Measurements from ENCODE around the gene DNAJB12. TPM values are rescaled to one million over a fixed set of nuclear protein-coding genes. Genes with fewer than 3 reads are reported as not detected.

The DNAJB12 gene
- total RNA-seq, 3 donors from 2014 or later (not counting 1 experiment from before 2014, with no cell fraction given), result 47.3 to 54.2 (median 48.7) TPM

DNA sequence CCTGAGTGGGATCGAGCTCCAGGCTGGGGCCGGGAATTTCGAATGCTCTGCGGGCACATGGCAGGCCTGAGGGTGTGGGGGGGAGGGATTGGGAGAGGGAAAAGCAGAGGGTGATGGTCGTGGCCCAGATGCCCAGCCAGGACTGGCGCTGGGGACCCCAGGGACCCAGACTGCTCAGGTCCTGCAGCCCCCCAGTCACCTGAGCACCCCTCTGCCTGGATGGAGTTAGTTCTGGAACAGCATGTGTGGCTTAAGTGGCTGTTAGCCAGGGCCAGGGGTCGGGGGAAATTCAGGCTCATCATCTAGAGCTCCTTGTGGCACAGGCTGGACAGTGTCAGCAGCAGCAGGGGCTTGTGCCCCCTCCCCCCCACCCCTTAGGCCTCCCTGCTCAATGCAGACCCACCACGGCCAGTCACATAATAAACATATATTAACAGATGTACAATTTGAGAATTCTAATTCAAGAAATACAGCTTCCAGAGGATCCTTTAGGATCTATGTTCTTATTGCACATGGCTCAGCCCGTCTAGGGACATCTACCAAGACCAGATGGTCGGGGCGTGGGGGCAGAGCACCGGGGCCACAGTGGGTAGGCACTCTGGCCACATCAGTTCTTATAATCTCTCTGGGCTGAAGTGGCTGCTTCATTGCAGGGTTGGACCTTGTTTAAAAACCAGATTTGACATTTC, 22.2 kb downstream of the DNAJB12 start:
- TF ChIP-seq, protein P1, sequence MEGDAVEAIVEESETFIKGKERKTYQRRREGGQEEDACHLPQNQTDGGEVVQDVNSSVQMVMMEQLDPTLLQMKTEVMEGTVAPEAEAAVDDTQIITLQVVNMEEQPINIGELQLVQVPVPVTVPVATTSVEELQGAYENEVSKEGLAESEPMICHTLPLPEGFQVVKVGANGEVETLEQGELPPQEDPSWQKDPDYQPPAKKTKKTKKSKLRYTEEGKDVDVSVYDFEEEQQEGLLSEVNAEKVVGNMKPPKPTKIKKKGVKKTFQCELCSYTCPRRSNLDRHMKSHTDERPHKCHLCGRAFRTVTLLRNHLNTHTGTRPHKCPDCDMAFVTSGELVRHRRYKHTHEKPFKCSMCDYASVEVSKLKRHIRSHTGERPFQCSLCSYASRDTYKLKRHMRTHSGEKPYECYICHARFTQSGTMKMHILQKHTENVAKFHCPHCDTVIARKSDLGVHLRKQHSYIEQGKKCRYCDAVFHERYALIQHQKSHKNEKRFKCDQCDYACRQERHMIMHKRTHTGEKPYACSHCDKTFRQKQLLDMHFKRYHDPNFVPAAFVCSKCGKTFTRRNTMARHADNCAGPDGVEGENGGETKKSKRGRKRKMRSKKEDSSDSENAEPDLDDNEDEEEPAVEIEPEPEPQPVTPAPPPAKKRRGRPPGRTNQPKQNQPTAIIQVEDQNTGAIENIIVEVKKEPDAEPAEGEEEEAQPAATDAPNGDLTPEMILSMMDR (IDR thresholded peaks at IDR 0.05), result no peak
- Mint-ChIP-seq H3K4me1 (peaks cover 81 to 92% of the 10 kb centered on the region in 2 donors), H3K27ac (peak overlapping the region; percentile 96 to 97), H3K9me3 (no peaks in the 10 kb centered on the region), H3K27me3 (ENCODE audit: low read depth in 2 of 2) (no peaks in the 10 kb centered on the region), H3K4me3 (peak overlapping the region; percentile 65), H3K36me3 (no peaks in the 10 kb centered on the region)
- Histone ChIP-seq H3K27me3 (ENCODE audit: control insufficient read depth, insufficient read depth, low read length) (no peaks in the 10 kb centered on the region), H3K9me3 (ENCODE audit: control insufficient read depth, insufficient read depth, low read length) (no peaks in the 10 kb centered on the region), H3K4me3 (ENCODE audit: low read length) (peak overlapping the region; percentile 14), H3K36me3 (ENCODE audit: control insufficient read depth, insufficient read depth, low read length) (peaks cover 1% of the 10 kb centered on the region), H3K27ac (ENCODE audit: low read length) (peak overlapping the region; percentile 95), H3K4me1 (ENCODE audit: control insufficient read depth, insufficient read depth, low read length) (peaks cover 98% of the 10 kb centered on the region)
- intact Hi-C loops (cut with micrococcal nuclease), result loop anchor here (1.0 kb wide), 1 partner anchor 72 kb away; no protein-coding TSS in a partner anchor
- ATAC-seq (no peak), DNase-seq (no peak)
- 21% methylated on average over 11 of the region's 12 CpGs for WGBS (ENCODE audit: insufficient coverage)

GRCh38 chr10:72331575-72332422, 22.9 kb downstream of the DNAJB12 start:
- peak overlapping the region; percentile 86 for H3K4me3 Mint-ChIP-seq
- H3K27me3 Mint-ChIP-seq (ENCODE audit: low read depth in 2 of 2), result no peaks in the 10 kb centered on the region
- H3K4me1 Mint-ChIP-seq, result peaks cover 79 to 92% of the 10 kb centered on the region in 2 donors
- peak overlapping the region; percentile 96 to 97 for H3K27ac Mint-ChIP-seq
- DNase-seq (peak; percentile 94 to 96), ATAC-seq (peak; percentile 75 to 90 (median 79))
- Histone ChIP-seq H3K4me1 (ENCODE audit: control insufficient read depth, insufficient read depth, low read length) (peaks cover 98% of the 10 kb centered on the region), H3K27ac (ENCODE audit: low read length) (peak overlapping the region; percentile 95), H3K4me3 (ENCODE audit: low read length) (peak overlapping the region; percentile 14), H3K27me3 (ENCODE audit: control insufficient read depth, insufficient read depth, low read length) (no peaks in the 10 kb centered on the region), H3K36me3 (ENCODE audit: control insufficient read depth, insufficient read depth, low read length) (no peaks in the 10 kb centered on the region), H3K9me3 (ENCODE audit: control insufficient read depth, insufficient read depth, low read length) (no peaks in the 10 kb centered on the region)
- intact Hi-C loops (cut with micrococcal nuclease), result loop anchor here (1.0 kb wide), 3 partner anchors 11 to 71 kb away; no protein-coding TSS in a partner anchor
- H3K36me3 Mint-ChIP-seq, result no peaks in the 10 kb centered on the region
- 5% methylated on average over 27 of the region's 27 CpGs for WGBS (ENCODE audit: insufficient coverage)
- TF ChIP-seq, protein P1 (IDR thresholded peaks at IDR 0.05), result no peak
- no peaks in the 10 kb centered on the region for H3K9me3 Mint-ChIP-seq

GRCh38 chr10:72330069-72330426, 24.7 kb downstream of the DNAJB12 start:
- TF ChIP-seq, protein P1 (IDR thresholded peaks at IDR 0.05), result no peak
- no peaks in the 10 kb centered on the region for H3K9me3 Mint-ChIP-seq
- H3K4me1 ChIP-seq (ENCODE audit: control insufficient read depth, insufficient read depth, low read length), result peaks cover 87% of the 10 kb centered on the region
- no peaks in the 10 kb centered on the region for H3K27me3 Mint-ChIP-seq (ENCODE audit: low read depth in 2 of 2)
- DNase-seq (no peak), ATAC-seq (no peak)
- H3K4me1 Mint-ChIP-seq, result peaks cover 70 to 82% of the 10 kb centered on the region in 2 donors
- no peaks in the 10 kb centered on the region for H3K36me3 Mint-ChIP-seq
- no peaks in the 10 kb centered on the region for H3K27me3 ChIP-seq (ENCODE audit: control insufficient read depth, insufficient read depth, low read length)
- peak overlapping the region; percentile 96 to 97 for H3K27ac Mint-ChIP-seq
- no peaks in the 10 kb centered on the region for H3K9me3 ChIP-seq (ENCODE audit: control insufficient read depth, insufficient read depth, low read length)
- H3K36me3 ChIP-seq (ENCODE audit: control insufficient read depth, insufficient read depth, low read length), result no peaks in the 10 kb centered on the region
- 72% methylated on average over 2 of the region's 2 CpGs for whole genome bisulfite sequencing (ENCODE audit: insufficient coverage)
- intact Hi-C loops (cut with micrococcal nuclease), result no loop called here
- peak overlapping the region; percentile 73 for H3K27ac ChIP-seq (ENCODE audit: low read length)
- peak overlapping the region; percentile 71 for H3K4me3 Mint-ChIP-seq
- H3K4me3 ChIP-seq (ENCODE audit: low read length), result no peak overlapping the region
